Caco-2 (cell line): ENCODE data around the gene USP46. TPM values are rescaled to one million over a fixed set of nuclear protein-coding genes. Genes with fewer than 3 reads are reported as not detected.

ENCODE experiments used
- BruUV-seq: library from RNA; stranded (reverse); fragments of 400-500 nt; replicated peaks from 2 replicates; lab custom pipeline; 2021; lab: Mats Ljungman, UMichigan
- CTCF ChIA-PET: fragments of 300-600 bp; sonication (Branson Sonifier 250); formaldehyde crosslinking; loops from one replicate; lab custom pipeline; 2022; ENCODE audit warnings: antibody characterized with exemption; lab: Charles Lee
- POLR2A ChIA-PET: fragments of 300-600 bp; sonication (Branson Sonifier 250); formaldehyde crosslinking; loops from one replicate; lab custom pipeline; 2022; ENCODE audit warnings: antibody characterized with exemption; lab: Charles Lee
- DNase-seq, 2 experiments: peaks; one replicate each; pipeline versions ENCODE4 v3.0.0 to v3.0.0-alpha.2; 2020 to 2022
- H3K27me3 ChIP-seq: replicated peaks from 2 replicates; pipeline ENCODE4 v1.6.0; 2011; ENCODE audit warnings: low read length; ENCODE audit not compliant: control insufficient read depth, insufficient read depth
- H3K36me3 ChIP-seq: 2 replicates; pipeline ENCODE4 v1.5.1; 2011; ENCODE audit warnings: low read length; ENCODE audit not compliant: control insufficient read depth, insufficient read depth
- H3K4me1 ChIP-seq: fragments of 250-450 bp; sonication (Bioruptor Pico); 2 replicates; pipeline ENCODE4 v1.5.1; 2020; ENCODE audit warnings: mild to moderate bottlenecking
- H3K4me3 ChIP-seq: 2 replicates; pipeline ENCODE4 v1.5.1; 2011; ENCODE audit warnings: low read depth, mild to moderate bottlenecking, control low read depth, low read length
- H3K9me3 ChIP-seq: fragments of 250-450 bp; sonication (Bioruptor Pico); 2 replicates; pipeline ENCODE4 v1.5.1; 2020; ENCODE audit warnings: mild to moderate bottlenecking, moderate library complexity
- H3K27ac Mint-ChIP-seq: one replicate; pipeline ENCODE4 v1.8.0; 2022; ENCODE audit warnings: mixed read lengths; ENCODE audit not compliant: unreplicated experiment
- H3K27me3 Mint-ChIP-seq: one replicate; pipeline ENCODE4 v1.8.0; 2022; ENCODE audit warnings: mixed read lengths; ENCODE audit not compliant: insufficient read depth, unreplicated experiment
- H3K36me3 Mint-ChIP-seq: one replicate; pipeline ENCODE4 v1.8.0; 2022; ENCODE audit warnings: mild to moderate bottlenecking, mixed read lengths; ENCODE audit not compliant: insufficient read depth, unreplicated experiment
- H3K4me1 Mint-ChIP-seq: one replicate; pipeline ENCODE4 v1.8.0; 2022; ENCODE audit warnings: low read depth, mixed read lengths; ENCODE audit not compliant: unreplicated experiment
- H3K4me3 Mint-ChIP-seq: one replicate; pipeline ENCODE4 v1.8.0; 2022; ENCODE audit warnings: mild to moderate bottlenecking, moderate library complexity, mixed read lengths; ENCODE audit not compliant: unreplicated experiment
- H3K9me3 Mint-ChIP-seq: one replicate; pipeline ENCODE4 v1.8.0; 2022; ENCODE audit warnings: mixed read lengths; ENCODE audit not compliant: unreplicated experiment
- CTCF ChIP-seq, 2 experiments: fragments of 200-600 bp in 1 of 2; IDR thresholded peaks; 1 replicate in 1 of 2; 2 replicates in 1 of 2; pipeline versions ENCODE4 v1.5.1 to v1.8.0; 2011 to 2022; ENCODE audit warnings: antibody characterized with exemption in 1 of 2, control low read depth in 1 of 2, inconsistent platforms in 1 of 2, low read depth in 1 of 2, low read length in 1 of 2, mild to moderate bottlenecking in 1 of 2, moderate library complexity in 1 of 2; ENCODE audit not compliant: insufficient read depth in 1 of 2, severe bottlenecking in 1 of 2, unreplicated experiment in 1 of 2
- intact Hi-C: fragments of 100-400 bp; cut with micrococcal nuclease; formaldehyde crosslinking; loops from one replicate; pipeline ENCODE4 v1.10.0; 2022; ENCODE audit not compliant: unreplicated experiment
- total RNA-seq: library from RNA; stranded (reverse); gene quantifications from 2 replicates; pipeline ENCODE4 v1.2.3, GENCODE V29; 2022

USP46 gene
- total RNA-seq, 1 experiment from 2014 or later = 32.2 TPM

- Mint-ChIP-seq H3K4me3 (no peak overlapping the region), H3K27me3 (no peaks in the 10 kb centered on the region), H3K9me3 (no peaks in the 10 kb centered on the region), H3K36me3 (peaks cover 10% of the 10 kb centered on the region), H3K4me1 (peaks cover 19% of the 10 kb centered on the region), H3K27ac (no peak overlapping the region)
- DNase-seq = no peak
- POLR2A ChIA-PET = no interaction called here
- CTCF ChIA-PET = no interaction called here
- no peaks in the 10 kb centered on the region for H3K9me3 ChIP-seq
- TF ChIP-seq CTCF (IDR thresholded peaks at IDR 0.05; ENCODE audit: insufficient read depth in 1 of 2, low read depth in 1 of 2, low read length in 1 of 2, severe bottlenecking in 1 of 2, unreplicated experiment in 1 of 2) = no peak
- no peaks in the 10 kb centered on the region for H3K27me3 ChIP-seq
- no TSS peak for BruUV-seq
- intact Hi-C loops = no loop called here
- no peak overlapping the region for H3K4me3 ChIP-seq
- no peaks in the 10 kb centered on the region; the same call in 1 of the 2 replicates for H3K36me3 ChIP-seq
- peaks cover 5% of the 10 kb centered on the region for H3K4me1 ChIP-seq
Observed at GRCh38 chr4:52646096-52646495, 13.0 kb downstream of the USP46 start.

GRCh38 chr4:52645300-52645699, 13.8 kb downstream of the USP46 start:
- CTCF ChIA-PET = no interaction called here
- no peak for DNase-seq
- Histone ChIP-seq H3K36me3 (no peaks in the 10 kb centered on the region; the same call in 1 of the 2 replicates), H3K27me3 (no peaks in the 10 kb centered on the region), H3K4me1 (peaks cover 6% of the 10 kb centered on the region), H3K9me3 (no peaks in the 10 kb centered on the region), H3K4me3 (no peak overlapping the region)
- Mint-ChIP-seq H3K4me3 (no peak overlapping the region), H3K9me3 (no peaks in the 10 kb centered on the region), H3K4me1 (peaks cover 21% of the 10 kb centered on the region), H3K27me3 (no peaks in the 10 kb centered on the region), H3K36me3 (peaks cover 8% of the 10 kb centered on the region), H3K27ac (no peak overlapping the region)
- intact Hi-C loops = no loop called here
- TF ChIP-seq CTCF (IDR thresholded peaks at IDR 0.05; ENCODE audit: insufficient read depth in 1 of 2, low read depth in 1 of 2, low read length in 1 of 2, severe bottlenecking in 1 of 2, unreplicated experiment in 1 of 2) = no peak
- BruUV-seq = no TSS peak
- POLR2A ChIA-PET = no interaction called here

GRCh38 chr4:52643785-52644244, 15.3 kb downstream of the USP46 start:
- DNase-seq = no peak
- POLR2A ChIA-PET = no interaction called here
- H3K9me3 Mint-ChIP-seq = no peaks in the 10 kb centered on the region
- CTCF ChIA-PET = no interaction called here
- H3K4me1 Mint-ChIP-seq = peaks cover 21% of the 10 kb centered on the region
- no peaks in the 10 kb centered on the region for H3K27me3 Mint-ChIP-seq
- Histone ChIP-seq H3K4me1 (peaks cover 6% of the 10 kb centered on the region), H3K4me3 (no peak overlapping the region), H3K9me3 (no peaks in the 10 kb centered on the region), H3K27me3 (no peaks in the 10 kb centered on the region), H3K36me3 (no peaks in the 10 kb centered on the region)
- no peak for TF ChIP-seq CTCF (IDR thresholded peaks at IDR 0.05; ENCODE audit: insufficient read depth in 1 of 2, low read depth in 1 of 2, low read length in 1 of 2, severe bottlenecking in 1 of 2, unreplicated experiment in 1 of 2)
- no peak overlapping the region for H3K27ac Mint-ChIP-seq
- no peak overlapping the region for H3K4me3 Mint-ChIP-seq
- intact Hi-C loops = no loop called here
- no peaks in the 10 kb centered on the region for H3K36me3 Mint-ChIP-seq
- BruUV-seq = no TSS peak
